HL-60 (cell line): Measurements from ENCODE around the gene SIGMAR1.

Experiments used
- DNase-seq, 2 experiments: peaks; one replicate each; pipeline ENCODE4 v3.0.0-alpha.2; 2010 to 2020; ENCODE audit warnings: low read depth in 1 of 2, low spot score in 1 of 2
- H3K27ac ChIP-seq: fragments of 250-450 bp; sonication (Bioruptor Pico); replicated peaks from 2 replicates; pipeline ENCODE4 v1.5.1; 2020; ENCODE audit warnings: mild to moderate bottlenecking, moderate library complexity
- H3K27me3 ChIP-seq: fragments of 250-450 bp; sonication (Bioruptor Pico); 2 replicates; pipeline ENCODE4 v1.5.1; 2021; ENCODE audit warnings: mild to moderate bottlenecking, moderate library complexity; ENCODE audit not compliant: insufficient read depth, poor library complexity, severe bottlenecking
- H3K4me3 ChIP-seq: replicated peaks from 2 replicates; pipeline ENCODE4 v1.5.1; 2011; ENCODE audit warnings: mild to moderate bottlenecking, control low read depth, low read length; ENCODE audit not compliant: insufficient read depth
- GABPA ChIP-seq: IDR thresholded peaks from 2 replicates; pipeline ENCODE4 v1.6.1; 2012; ENCODE audit warnings: low read depth
- POLR2AphosphoS5 ChIP-seq: IDR thresholded peaks from 2 replicates; pipeline ENCODE4 v1.6.1; 2012; ENCODE audit warnings: low read depth
- SPI1 ChIP-seq: IDR thresholded peaks from 2 replicates; pipeline ENCODE4 v1.6.1; 2012; ENCODE audit warnings: low read depth, mild to moderate bottlenecking, borderline replicate concordance
- TF ChIP-seq, protein P1 (sequence below): IDR thresholded peaks from one replicate; pipeline ENCODE4 v1.5.1; 2011; ENCODE audit warnings: low read length, control low read depth, inconsistent platforms; ENCODE audit not compliant: insufficient read depth
- TF ChIP-seq, protein P2 (sequence below): IDR thresholded peaks from 2 replicates; pipeline ENCODE4 v1.6.1; 2012; ENCODE audit warnings: low read depth; ENCODE audit not compliant: insufficient replicate concordance

The SIGMAR1 gene

DNA sequence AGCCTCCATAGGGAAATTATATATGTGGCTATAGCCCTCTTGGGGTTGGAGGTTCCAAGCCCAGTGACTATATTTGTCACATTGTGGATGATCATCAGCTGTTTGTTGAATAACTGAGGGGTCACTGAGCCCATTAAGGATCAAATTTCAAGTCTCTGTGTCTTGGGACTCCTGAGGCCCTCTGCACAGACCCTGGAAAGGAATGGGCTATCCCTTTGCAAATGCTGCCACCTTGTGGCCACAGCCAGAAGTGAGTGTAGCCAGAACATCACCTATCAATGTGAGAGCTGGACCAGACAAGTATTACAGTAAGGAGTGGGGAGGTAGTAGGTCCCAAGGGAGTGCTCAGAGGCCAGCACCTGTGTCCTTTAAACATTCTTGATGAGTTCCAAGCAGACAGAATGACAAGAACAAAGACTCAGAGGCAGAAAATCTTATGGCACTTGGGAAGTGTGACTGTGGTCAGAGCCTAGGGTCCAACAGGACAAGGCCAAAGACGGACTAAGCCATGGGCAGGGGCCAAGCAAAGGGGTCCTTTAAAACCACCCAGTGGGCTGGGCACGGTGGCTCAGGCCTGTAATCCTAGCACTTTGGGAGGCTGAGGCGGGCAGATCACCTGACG, 33.9 kb downstream of the SIGMAR1 start:
- no peak overlapping the region for H3K4me3 ChIP-seq
- no peak overlapping the region for H3K27ac ChIP-seq
- H3K27me3 ChIP-seq: no peaks in the 10 kb centered on the region
- peak in 1 of 2 experiments; percentile 67 for DNase-seq
- TF ChIP-seq SPI1 (no peak), POLR2AphosphoS5 (no peak)
- TF ChIP-seq, protein P1, sequence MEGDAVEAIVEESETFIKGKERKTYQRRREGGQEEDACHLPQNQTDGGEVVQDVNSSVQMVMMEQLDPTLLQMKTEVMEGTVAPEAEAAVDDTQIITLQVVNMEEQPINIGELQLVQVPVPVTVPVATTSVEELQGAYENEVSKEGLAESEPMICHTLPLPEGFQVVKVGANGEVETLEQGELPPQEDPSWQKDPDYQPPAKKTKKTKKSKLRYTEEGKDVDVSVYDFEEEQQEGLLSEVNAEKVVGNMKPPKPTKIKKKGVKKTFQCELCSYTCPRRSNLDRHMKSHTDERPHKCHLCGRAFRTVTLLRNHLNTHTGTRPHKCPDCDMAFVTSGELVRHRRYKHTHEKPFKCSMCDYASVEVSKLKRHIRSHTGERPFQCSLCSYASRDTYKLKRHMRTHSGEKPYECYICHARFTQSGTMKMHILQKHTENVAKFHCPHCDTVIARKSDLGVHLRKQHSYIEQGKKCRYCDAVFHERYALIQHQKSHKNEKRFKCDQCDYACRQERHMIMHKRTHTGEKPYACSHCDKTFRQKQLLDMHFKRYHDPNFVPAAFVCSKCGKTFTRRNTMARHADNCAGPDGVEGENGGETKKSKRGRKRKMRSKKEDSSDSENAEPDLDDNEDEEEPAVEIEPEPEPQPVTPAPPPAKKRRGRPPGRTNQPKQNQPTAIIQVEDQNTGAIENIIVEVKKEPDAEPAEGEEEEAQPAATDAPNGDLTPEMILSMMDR: peak; percentile 96
- TF ChIP-seq, protein P2, sequence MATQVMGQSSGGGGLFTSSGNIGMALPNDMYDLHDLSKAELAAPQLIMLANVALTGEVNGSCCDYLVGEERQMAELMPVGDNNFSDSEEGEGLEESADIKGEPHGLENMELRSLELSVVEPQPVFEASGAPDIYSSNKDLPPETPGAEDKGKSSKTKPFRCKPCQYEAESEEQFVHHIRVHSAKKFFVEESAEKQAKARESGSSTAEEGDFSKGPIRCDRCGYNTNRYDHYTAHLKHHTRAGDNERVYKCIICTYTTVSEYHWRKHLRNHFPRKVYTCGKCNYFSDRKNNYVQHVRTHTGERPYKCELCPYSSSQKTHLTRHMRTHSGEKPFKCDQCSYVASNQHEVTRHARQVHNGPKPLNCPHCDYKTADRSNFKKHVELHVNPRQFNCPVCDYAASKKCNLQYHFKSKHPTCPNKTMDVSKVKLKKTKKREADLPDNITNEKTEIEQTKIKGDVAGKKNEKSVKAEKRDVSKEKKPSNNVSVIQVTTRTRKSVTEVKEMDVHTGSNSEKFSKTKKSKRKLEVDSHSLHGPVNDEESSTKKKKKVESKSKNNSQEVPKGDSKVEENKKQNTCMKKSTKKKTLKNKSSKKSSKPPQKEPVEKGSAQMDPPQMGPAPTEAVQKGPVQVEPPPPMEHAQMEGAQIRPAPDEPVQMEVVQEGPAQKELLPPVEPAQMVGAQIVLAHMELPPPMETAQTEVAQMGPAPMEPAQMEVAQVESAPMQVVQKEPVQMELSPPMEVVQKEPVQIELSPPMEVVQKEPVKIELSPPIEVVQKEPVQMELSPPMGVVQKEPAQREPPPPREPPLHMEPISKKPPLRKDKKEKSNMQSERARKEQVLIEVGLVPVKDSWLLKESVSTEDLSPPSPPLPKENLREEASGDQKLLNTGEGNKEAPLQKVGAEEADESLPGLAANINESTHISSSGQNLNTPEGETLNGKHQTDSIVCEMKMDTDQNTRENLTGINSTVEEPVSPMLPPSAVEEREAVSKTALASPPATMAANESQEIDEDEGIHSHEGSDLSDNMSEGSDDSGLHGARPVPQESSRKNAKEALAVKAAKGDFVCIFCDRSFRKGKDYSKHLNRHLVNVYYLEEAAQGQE: no peak

DNA sequence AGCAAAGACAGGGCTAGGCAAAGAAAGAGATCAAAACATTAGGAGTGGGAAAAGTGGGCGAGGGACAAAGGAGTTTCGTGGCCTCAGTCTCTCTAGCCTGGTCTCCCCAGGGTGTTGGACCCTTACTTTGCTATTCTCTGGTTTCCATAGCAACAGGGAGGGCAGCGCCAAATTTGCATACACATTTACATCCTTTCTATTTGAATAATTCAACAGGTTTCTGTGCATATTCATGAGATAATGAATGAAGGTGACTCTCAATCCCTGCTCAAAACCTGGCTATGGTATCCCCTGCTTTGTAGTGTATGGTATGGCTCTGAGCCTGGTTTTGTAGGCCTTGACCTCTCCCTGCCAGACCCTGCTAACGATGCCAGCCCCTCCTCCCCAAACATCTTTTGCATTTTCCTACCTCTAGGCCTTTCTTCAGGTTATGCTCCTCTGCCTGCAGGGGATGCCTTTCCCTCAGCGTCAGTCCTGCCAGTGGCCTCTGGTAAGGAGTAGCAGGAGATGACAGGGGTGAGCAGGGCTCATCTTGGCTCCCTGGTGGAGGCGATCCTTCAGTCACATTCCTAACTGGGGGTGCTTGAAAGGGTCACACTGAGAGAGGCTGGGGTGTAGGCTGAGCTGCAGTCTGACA, 35.5 kb downstream of the SIGMAR1 start:
- H3K4me3 ChIP-seq: no peak overlapping the region
- TF ChIP-seq POLR2AphosphoS5 (no peak), SPI1 (no peak), GABPA (no peak)
- TF ChIP-seq, protein P1: no peak
- TF ChIP-seq, protein P2: no peak
- no peaks in the 10 kb centered on the region for H3K27me3 ChIP-seq
- no peak for DNase-seq
- no peak overlapping the region for H3K27ac ChIP-seq

DNA sequence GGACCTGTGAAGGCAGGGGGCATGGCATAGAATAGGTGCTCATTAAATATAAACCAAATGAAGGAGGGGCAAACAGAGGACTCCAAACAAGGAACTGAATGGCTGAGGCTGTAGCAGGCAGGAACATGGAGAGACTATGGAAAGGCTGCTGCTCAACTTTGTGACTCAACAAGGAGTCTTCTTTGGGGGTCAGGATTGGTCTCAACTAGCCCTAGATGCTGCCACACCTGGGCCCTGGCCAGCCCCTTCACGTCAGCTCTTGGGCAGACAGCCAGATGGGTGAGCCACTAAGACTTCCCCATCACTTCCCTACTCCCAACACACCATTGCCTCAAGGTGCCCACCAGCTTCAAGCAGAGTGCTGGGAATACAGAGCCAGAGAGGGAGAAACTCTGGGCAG, 36.7 kb downstream of the SIGMAR1 start:
- Histone ChIP-seq H3K27me3 (no peaks in the 10 kb centered on the region), H3K27ac (no peak overlapping the region), H3K4me3 (no peak overlapping the region)
- DNase-seq: no peak
- no peak for TF ChIP-seq GABPA
- TF ChIP-seq, protein P2: no peak
- TF ChIP-seq POLR2AphosphoS5: no peak
- TF ChIP-seq, protein P1: no peak
- no peak for TF ChIP-seq SPI1
